A172 (cell line): ENCODE results near the gene MPPED1. TPM values are rescaled to one million over a fixed set of nuclear protein-coding genes. Genes with fewer than 3 reads are reported as not detected.

ENCODE experiments used
- DNase-seq: peaks from one replicate; pipeline ENCODE4 v3.0.0-alpha.2; 2015; ENCODE audit warnings: low spot score
- total RNA-seq: library from RNA; depleted of rRNA; stranded (reverse); fragments of >200 nt; shearing (Covaris generic); gene quantifications from 2 replicates; pipeline ENCODE4 v1.2.3, GENCODE V29; 2014

MPPED1 gene
- total RNA-seq, 1 experiment from 2014 or later: not detected

DNA sequence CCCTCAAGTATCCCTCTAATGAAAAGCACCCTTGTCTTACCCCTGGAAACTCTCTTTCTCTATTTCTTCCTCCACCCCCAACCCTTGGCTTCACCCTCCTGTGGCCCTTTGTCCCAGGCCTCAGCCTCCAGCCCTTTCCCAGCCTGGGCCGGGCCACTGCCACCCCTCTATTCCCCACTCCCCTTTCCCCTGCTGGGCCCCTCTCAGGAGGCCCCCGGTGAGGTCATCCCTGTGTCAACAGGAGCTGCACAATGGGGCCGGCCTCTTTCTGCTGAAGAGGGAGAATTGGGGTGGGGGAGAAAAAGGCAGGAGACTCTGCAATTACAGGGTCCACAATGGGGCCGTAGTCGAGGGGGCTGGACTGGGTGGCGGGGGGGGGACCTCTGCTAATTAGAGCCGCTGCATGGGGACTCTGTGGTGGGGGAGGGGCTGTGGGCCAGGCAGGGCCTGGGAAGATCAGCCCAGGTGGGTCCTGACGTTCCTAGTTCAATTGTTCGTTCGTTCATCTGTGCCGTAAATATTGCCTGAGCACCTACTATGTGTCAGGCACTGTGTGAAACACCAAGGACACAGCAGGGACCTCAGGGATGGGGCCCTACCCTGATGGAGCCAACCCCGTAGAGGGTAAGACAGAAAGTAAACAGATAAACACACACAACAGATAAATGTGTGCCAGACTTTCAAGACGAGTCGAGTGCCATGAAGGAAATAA lies 18.5 kb upstream of the MPPED1 start:
- DNase-seq: no peak

DNA sequence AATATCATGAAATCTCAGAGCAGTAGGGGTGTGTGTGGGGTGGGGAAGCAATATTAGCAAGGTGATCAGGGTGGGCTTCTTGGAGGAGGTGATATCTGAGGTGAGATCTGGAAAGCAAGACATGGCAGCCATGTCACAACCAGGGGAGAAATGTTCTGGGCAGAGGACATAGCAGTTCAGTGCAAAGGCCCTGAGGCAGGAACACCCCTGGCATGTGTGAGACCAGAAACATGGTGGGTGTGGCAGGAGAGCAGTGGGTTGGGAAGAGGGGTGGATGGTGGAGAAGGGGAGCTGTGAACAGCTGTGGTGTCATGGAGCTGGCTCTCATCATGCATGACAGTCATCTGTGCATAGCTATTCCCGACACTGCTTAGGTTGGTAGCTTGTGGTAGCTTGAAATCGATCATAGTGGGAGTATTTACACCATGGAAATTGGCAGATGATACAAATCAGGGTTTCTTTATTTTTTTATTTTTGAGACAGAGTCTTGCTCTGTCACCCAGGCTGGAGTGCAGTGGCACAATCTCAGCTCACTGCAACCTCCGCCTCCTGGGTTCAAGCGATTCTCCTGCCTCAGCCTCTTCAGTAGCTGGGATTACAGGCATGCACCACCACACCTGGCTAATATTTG lies 17.9 kb upstream of the MPPED1 start:
- DNase-seq: no peak

DNA sequence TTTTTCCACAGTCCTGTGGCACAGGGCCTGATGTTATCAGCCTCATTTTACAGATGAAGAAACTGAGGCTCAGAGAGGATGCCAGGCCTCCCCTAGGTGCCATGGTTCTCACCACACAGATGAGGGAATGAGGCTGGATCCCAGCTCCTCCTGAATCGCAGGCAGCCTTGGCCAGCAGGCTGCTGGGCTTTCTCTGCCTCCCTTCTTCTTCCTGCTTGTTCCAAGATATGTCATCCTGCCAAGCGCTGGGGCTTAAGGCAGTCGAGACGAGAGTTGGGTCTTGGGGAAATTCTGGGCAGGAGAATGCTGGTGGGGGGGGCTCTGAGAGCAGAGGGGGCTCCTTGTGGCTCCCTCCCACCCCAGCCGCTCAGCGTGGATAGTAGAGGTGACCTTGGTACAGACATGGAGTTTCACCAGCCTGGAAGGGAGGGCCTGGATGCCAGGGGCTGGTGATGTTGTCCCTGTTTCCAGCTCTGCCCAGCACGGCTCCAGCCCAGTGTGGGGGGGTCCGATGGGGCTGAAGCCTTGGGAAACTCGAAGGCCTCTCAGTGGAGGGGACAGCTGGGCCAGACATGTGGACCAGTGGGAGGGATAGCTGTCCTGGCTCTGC lies 16.6 kb upstream of the MPPED1 start:
- no peak for DNase-seq

DNA sequence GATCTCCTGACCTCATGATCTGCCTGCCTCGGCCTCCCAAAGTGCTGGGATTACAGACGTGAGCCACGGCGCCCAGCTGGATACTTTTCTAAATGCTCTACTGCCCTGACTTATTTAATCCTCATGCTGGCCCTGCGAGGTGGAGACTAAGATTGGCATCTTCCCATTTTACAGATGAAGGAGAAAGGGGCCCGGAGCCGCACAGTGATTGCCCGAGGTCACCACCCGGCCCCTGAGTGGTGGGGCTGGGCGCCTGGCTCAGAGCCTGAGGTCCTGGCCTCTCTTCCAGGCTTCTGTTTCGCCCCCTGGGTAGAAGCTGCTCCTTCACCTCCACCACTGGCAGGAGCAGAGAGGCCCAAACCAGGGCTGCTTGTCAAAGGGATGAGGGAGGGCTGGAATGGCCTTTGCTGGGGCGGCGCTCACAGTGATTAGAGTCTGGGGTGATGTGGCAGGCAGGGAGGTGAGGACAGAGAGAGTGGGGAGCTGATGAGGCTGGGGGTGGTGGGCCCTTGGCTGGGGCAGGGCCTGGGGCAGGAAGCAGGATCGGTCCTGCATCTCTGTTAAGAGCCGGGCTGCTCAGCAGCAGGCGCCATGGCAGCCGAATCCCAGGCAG lies 15.4 kb upstream of the MPPED1 start:
- DNase-seq: no peak

DNA sequence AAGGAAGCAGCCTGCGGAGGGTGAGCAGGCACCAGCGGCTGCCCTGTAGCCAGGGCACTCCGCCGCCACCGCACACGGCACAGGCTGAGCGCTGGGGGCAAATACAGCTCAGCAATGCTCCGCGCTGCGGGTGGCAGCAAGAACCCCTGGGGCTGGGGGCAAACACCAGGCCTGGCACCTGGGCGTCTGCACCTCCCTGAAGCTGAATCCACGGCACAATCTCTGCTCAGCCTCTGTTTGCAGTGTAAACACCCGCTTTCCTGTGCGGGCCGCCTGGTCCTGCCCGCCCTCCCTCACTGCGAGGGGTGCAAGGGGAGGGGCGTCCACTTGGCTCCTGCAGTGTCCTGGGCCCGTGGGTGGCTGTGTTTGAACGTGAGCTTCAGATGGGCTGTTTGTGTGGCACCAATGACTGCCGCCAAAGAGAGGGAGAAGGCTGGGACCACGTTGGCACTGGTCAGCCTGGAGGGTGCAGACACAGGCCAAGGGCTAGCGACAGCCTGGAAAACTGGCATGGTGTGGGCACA lies 14.8 kb upstream of the MPPED1 start:
- no peak for DNase-seq

DNA sequence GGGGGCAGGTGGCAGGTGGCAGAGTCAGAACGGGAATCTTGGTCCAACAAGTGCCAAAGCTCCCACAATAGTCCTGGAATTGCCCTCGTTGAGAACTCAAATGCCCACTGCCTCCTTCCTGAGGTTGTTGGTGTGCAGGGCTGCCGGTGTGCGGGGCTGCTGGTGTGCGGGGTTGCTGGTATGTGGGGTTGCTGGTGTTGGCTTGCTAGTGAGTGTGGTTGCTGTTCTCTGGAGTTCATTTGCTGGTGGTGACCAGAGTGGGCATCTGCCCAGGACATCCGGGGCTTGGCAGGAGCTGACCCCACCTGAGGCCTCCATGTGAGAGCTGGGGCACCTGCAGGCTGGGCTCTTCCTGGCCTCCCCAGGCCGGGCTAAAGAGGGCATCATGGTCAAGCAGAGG lies 14.0 kb upstream of the MPPED1 start:
- no peak for DNase-seq

DNA sequence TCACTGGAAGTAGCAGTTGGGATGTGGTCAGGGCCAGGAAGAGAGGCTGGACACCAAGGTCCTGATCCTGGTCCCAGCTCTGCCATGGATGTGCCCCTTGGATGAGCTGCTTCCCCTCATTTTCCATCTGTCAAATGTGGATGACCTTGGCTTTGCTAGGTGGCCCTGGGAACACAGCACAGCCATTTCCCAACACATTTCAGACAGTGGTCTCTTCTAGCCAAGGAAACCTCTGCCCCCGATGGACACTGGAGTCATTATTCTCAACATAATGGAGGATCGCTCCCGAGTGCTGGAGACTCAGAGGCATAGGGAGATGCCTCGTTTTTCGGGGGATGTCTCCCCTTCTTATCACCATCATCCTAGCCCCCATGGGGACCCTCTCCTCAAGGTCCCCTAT lies 13.6 kb upstream of the MPPED1 start:
- DNase-seq: no peak

DNA sequence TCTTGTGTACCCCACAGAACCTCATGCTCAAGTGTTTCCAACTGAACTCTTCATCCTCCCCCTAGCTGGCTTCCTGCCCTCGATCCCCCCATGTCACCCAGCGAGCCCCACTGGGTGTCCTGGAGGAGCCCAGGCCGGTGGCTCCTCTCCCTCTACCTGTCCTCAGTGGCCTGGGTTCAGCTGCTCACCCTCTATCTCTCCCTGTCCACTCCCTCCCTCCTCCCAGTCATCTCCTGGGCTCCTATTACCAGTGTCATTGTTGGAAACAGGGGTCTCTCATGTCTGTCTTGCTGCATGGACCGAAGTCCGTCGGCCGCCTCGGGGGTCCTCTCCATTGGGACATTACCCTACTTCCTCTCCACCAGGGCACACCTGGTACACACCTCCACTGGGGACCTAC lies 12.9 kb upstream of the MPPED1 start:
- no peak for DNase-seq

DNA sequence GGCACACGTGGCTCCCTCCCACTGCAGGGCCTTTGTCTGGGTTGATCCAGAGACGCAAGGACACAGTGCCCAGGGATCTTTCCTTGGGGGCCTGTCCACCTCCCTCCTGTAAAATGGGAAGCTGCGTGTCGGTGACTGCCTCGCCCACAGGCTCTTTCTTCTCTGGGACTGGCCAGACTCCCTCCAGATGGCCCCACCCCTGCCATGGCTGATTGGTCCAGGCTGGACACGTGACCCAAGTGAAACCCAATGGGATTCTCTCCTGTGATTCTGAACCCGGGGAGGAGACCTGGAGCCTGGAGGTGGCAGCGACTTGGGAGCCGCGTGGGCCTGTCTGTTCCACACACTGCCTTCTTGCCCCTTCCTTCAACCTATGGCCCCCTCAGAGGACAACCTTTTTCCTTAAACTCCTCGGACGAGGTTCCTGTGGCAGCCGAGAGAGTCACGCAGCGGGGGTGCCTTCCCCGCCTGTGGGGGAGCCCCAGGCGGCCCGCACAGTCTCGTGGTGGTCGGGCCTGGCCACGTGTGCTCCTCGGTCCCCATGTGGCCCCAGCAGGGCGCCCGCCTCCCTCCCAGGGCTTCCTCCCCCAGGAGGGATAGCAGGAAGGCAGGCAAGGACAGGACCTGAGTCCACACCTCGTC lies 12.4 kb upstream of the MPPED1 start:
- DNase-seq: no peak

DNA sequence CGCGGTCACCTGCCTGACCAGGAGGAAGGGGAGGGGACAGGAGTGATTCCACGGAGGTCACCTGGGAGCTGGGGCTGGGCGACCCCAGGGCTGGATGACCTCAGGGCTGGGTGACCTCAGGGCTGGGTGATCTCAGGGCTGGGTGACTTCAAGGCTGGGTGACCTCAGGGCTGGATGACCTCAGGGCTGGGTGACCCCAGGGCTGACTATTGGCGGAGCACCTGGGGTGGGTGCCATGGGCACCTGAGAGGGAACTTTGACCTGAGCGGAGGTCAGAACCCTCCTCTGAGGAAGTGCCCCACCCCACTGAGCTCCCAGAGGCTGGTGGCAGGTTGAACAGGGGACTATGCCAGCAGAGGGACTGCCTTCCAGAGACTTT lies 11.8 kb upstream of the MPPED1 start:
- DNase-seq: no peak

DNA sequence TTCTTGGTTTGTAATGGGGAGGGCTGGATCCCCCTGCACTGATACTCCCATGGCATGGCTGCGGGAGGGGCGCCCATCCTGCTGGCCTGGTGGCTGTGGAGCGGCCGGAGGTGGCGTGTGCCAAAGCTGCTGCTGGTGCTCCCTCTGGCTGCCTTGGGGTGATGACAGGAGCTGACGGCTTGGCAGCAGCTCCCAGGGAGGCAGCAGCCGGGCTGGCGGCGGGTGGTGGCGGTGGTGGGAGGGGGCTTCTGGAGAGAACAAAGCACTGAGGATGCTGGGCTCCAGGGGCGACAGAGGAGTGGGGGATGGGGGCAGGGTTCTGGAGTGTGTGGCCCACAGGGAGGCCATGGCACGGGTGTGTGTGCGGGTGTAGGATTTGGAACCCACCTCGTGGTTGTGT lies 11.4 kb upstream of the MPPED1 start:
- no peak for DNase-seq

DNA sequence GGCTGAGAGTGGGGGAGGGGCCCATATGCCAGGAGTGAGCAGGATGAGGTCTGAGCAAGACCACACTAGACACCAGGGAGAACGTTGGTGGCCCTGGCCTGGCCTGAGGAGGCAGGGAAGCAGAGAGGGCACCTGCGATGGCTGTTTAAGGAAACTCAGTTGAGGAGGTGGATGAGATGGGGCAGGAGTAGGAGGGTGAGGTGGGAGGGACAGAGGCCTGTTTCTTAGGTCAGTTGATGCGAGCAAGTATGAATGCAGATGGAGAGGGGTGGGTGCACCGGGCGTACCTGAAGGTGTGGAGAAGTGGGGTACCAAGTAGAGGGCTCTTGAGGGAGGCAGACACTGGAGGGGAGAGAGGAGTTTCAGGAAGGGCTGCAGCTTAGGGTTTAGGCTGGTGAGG lies 10.6 kb upstream of the MPPED1 start:
- no peak for DNase-seq

DNA sequence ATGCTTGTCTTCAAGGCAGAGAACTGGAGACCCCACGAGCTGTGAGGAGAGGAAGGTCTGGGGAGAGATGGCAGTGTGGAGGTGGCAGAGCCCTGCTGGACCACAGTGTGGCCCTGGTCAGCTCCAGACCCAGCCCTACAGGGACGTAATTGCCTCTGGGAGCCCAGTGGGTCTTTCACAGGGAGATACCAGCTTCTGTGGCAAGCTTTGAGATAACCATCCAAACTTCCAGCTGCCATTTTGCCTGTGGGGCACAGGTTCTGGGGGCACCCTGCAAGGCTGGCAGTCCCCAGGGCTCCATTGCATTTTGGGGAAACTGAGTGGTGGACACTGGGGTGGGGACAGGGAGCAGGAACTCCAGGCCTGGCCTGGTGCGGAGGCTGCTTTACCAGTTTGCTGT lies 10.2 kb upstream of the MPPED1 start:
- DNase-seq: no peak

DNA sequence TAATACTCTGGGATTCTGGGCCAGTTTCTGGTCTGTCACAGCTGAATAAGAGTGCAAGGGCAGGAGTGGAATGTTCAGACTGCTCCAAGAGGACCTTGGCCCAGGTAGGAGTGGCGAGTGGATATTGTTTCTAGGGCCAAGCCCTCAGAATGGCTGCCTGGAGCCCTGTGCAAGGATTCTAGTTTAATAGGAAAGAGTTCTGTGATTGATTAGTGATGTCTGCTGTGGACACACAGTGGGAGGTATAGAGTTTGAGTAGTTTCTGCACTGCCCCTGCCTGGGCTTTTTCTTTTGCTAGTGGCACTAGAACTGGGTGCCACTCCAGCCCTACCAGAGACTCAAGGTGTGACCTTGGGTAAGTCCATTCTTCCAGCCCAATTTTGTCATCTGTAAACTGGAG lies 9.7 kb upstream of the MPPED1 start:
- no peak for DNase-seq

DNA sequence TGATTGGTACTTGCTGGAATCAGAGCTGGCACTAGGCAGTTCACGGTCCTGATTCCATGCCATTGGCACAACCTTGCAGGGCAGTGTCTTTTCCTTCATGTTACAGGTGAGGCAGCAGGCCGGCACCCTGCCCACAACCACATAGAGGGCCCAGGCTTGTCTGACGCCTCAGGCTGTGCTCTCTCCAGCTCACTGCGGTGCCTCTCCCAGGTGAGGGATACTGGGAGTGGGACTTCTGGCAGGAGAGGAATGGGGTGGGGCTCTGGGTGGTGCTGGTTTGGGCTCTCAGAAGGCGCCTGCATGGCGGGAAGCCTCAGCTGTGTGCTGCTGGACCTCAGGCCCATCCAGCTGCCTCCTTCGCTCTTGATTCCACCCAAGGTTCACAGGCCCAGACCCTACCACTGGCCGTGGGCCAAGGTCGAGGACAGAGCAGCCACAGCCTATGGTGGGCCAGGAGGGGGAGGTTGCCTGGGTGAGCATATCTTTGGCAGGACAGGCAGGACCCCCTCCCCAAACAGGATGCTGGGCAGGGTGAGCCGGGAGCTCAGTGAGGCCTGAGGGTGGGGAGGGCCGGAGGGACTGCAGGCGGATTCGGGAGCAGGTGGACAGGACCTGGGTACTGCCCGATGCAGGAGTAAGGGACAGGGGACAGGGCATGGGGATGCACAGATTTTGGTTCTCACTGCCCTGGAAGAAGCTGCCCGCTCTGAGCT lies 7.0 kb upstream of the MPPED1 start:
- DNase-seq: no peak

DNA sequence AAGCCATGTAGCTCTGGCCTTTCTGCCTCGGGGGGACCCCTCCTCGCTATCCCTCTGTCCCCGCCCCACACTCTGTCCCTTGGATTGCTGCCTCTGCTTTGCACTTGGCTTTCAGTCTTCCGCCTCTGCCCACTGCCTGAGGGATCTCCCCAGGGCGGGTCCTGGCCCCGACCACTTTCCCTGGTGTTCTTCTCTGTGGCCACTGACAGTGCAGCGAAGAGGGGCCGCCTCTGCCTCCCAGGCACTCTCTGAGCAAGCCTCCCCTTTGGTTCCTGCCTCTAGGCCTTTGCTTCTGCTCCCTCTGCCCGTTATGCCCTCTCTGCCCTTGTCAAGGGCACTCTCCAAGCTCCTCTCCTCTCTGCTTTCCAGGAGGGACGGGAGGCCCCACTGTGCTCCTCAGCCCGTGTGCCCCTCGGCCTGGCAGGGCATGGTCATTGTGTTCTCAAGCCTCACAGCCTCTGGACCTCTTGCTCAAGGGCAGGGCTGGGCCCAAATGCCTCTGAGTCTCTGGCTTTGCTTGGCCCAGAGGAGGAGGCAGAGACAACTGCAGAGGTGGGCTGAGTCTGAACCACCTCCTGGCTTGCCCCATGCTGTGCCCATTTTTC lies 5.5 kb upstream of the MPPED1 start:
- no peak for DNase-seq

DNA sequence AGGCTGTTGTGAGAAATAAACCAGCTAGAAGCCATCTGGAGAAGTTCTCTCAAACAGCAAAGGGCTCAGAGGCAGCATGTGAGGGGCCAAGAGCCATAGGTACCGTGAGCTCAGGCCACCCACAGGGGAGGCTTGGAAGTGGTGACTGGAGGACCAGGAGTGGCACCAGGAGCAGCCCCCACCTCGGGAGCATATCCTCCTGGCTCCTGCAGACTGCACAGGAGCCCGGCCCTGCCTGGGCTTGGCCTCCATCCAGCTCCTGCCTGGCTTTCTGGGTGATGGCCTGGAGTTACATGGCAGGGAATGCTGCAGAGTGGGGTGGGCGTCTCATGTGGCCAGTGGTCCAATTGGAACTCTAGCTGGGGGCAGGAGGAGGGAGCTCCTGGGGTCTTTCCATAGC lies 4.2 kb upstream of the MPPED1 start:
- DNase-seq: no peak

DNA sequence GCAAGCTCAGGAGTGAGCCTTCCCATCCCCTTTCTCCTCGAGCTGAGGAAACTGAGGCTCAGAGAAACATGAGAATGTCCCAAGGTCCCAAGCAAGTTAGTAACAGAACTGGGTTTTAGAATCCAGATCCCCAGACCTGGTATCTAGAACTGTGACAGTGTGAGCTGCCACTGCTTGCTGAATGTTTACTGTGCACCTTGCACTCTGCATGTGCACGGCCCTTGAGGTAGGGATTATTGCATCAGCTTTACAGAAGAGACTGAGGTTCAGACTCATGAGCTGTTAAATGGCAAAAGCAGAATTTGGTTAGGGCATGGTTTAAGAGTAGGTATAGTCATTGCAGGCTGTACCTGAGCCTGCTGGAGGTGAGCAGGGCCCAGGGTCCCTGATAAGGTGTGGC lies 3.8 kb upstream of the MPPED1 start:
- DNase-seq: no peak

DNA sequence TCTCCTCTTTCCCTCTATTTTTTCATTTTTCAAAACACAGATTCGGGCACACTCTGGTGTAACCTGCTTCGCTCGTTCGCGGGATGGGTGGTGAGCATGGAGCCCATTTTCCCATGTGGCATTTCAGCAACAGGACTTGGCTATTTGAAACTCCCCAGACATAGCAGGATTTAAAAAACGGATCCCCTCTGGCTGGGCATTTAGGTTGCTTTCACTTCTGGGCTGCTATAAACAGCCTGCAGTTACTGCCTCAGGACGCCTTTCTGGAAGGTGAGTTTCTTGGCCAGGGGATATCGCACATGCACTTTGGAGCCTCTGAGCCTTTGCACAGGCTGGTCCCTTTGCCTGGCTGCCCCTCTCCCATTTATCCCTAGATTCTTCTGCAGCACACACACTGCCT lies 2.8 kb upstream of the MPPED1 start:
- no peak for DNase-seq

DNA sequence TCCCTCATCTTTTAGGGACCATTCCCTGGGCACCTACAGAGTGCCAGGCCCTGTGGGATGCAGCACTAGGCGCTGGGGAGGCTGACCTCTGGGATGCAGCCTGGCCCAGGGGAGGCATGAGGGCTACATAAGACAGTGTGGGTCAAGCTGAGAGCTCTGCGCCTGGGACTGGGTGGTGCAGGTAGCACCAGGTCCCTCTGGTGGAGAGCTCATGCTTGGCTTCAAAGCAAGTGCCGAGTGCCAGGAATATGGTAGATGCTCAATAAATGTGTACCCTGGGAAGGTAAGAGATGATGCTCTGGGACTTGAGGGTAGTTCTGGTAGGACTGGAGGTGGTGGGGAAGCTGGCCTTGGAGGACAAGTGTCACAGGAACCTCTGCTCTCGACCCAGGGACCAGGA lies 2.0 kb upstream of the MPPED1 start:
- DNase-seq: no peak
